OCI-LY1 (cell line): ENCODE data around the gene MPI.

ENCODE experiments used
- CTCF ChIP-seq: fragments of 200-600 bp; sonication (generic), shearing (Covaris generic); IDR thresholded peaks from 2 replicates; pipeline ENCODE4 v1.5.1; 2017; ENCODE audit warnings: mild to moderate bottlenecking, antibody characterized with exemption, low read length, moderate library complexity, mixed read lengths
- EZH2 ChIP-seq: fragments of 200-600 bp; sonication (generic), shearing (Covaris generic); IDR thresholded peaks from 2 replicates; pipeline ENCODE4 v1.8.0; 2017; ENCODE audit warnings: borderline replicate concordance, mixed run types, mild to moderate bottlenecking, antibody characterized with exemption, low read length, moderate library complexity, mixed read lengths

- TF ChIP-seq CTCF, result no peak
- TF ChIP-seq EZH2, result no peak
Observed at GRCh38 chr15:74903676-74904075, 13.8 kb downstream of the MPI start.
